GM23248 (cell line): ENCODE measurements around the gene SCCPDH. TPM values are rescaled to one million over a fixed set of nuclear protein-coding genes. Genes with fewer than 3 reads are reported as not detected.
"Not testable (repeated sequence)": the region's sequence is repeated elsewhere in the genome, so short reads cannot be mapped to it uniquely, and the experiment has no call there.

Source experiments
- DNase-seq: peaks from one replicate; pipeline ENCODE4 v3.0.0-alpha.2; 2015
- H2AFZ ChIP-seq: fragments of 200-600 bp; sonication (generic); 2 replicates; pipeline ENCODE4 v1.6.1; 2016; ENCODE audit warnings: antibody characterized with exemption
- H3F3A ChIP-seq: fragments of 200-600 bp; sonication (generic); 2 replicates; pipeline ENCODE4 v1.6.1; 2016; ENCODE audit warnings: mild to moderate bottlenecking, antibody characterized with exemption, mixed run types; ENCODE audit not compliant: insufficient read depth
- H3K27ac ChIP-seq: fragments of 200-600 bp; sonication (generic); 2 replicates; pipeline ENCODE4 v1.5.1; 2016; ENCODE audit warnings: mild to moderate bottlenecking
- H3K27me3 ChIP-seq: fragments of 200-600 bp; sonication (generic); replicated peaks from 2 replicates; pipeline ENCODE4 v1.6.1; 2016; ENCODE audit warnings: mild to moderate bottlenecking; ENCODE audit not compliant: insufficient read depth
- H3K36me3 ChIP-seq: fragments of 200-600 bp; sonication (generic); 2 replicates; pipeline ENCODE4 v1.6.1; 2016; ENCODE audit warnings: low read depth, mild to moderate bottlenecking
- H3K4me1 ChIP-seq: fragments of 200-600 bp; sonication (generic); 2 replicates; pipeline ENCODE4 v1.6.1; 2016; ENCODE audit warnings: mild to moderate bottlenecking; ENCODE audit not compliant: insufficient read depth
- H3K4me2 ChIP-seq: fragments of 200-600 bp; sonication (generic); one replicate; pipeline ENCODE4 v1.6.1; 2016; ENCODE audit warnings: mild to moderate bottlenecking; ENCODE audit not compliant: unreplicated experiment
- H3K4me3 ChIP-seq: fragments of 200-600 bp; sonication (generic); 2 replicates; pipeline ENCODE4 v1.5.1; 2016; ENCODE audit warnings: mild to moderate bottlenecking
- H3K79me2 ChIP-seq: fragments of 200-600 bp; sonication (generic); 2 replicates; pipeline ENCODE4 v1.6.1; 2016; ENCODE audit warnings: mild to moderate bottlenecking; ENCODE audit not compliant: insufficient read depth
- H3K9ac ChIP-seq: fragments of 200-600 bp; sonication (generic); 2 replicates; pipeline ENCODE4 v1.6.1; 2016; ENCODE audit warnings: mild to moderate bottlenecking
- H3K9me2 ChIP-seq: fragments of 200-600 bp; sonication (generic); 2 replicates; pipeline ENCODE4 v1.6.1; 2016; ENCODE audit warnings: mixed run types, mild to moderate bottlenecking, moderate library complexity; ENCODE audit not compliant: insufficient read depth
- H3K9me3 ChIP-seq: fragments of 200-600 bp; sonication (generic); one replicate; pipeline ENCODE4 v1.6.1; 2017; ENCODE audit warnings: low read depth
- H4K20me1 ChIP-seq: fragments of 200-600 bp; sonication (generic); 2 replicates; pipeline ENCODE4 v1.6.0; 2016; ENCODE audit not compliant: insufficient read depth
- EZH2 ChIP-seq: fragments of 200-600 bp; sonication (generic); IDR thresholded peaks from 2 replicates; pipeline ENCODE4 v1.6.1; 2018; ENCODE audit warnings: antibody characterized with exemption, mild to moderate bottlenecking; ENCODE audit not compliant: insufficient read depth, poor library complexity, severe bottlenecking
- EZH2phosphoT487 ChIP-seq: fragments of 200-600 bp; sonication (generic); IDR thresholded peaks from 2 replicates; pipeline ENCODE4 v1.6.1; 2018; ENCODE audit warnings: antibody characterized with exemption, moderate library complexity, mild to moderate bottlenecking, low read depth; ENCODE audit not compliant: insufficient read depth
- WGBS, 2 experiments: methylation state at CpG; one replicate each; pipeline ENCODE4 v1.1.6; 2015 to 2017; ENCODE audit warnings: low lambda C conversion rate in 2 of 2, low coverage in 1 of 2; ENCODE audit errors: missing lambda C conversion rate in 2 of 2; 5-methylcytosine and 5-hydroxymethylcytosine counted together
- in situ Hi-C: fragments of 300-500 bp; cut with MboI; formaldehyde crosslinking; loops from 2 replicates; pipeline ENCODE4 v1.15.0; 2020
- polyA plus RNA-seq: library from polyadenylated mRNA; unstranded; fragments of >200 nt; fragmentation: Nextera tagmentation; extraction: Ambion mirVana; gene quantifications from 2 replicates; pipeline ENCODE4 v1.2.1, GENCODE V29; 2016
- total RNA-seq: library from RNA; depleted of rRNA; stranded (reverse); fragments of >200 nt; shearing (Covaris generic); gene quantifications from 2 replicates; pipeline ENCODE4 v1.2.3, GENCODE V29; 2014

Gene SCCPDH
- total and polyA plus RNA-seq, 2 experiments from 2014 or later = 36.3 to 37.5 TPM

DNA sequence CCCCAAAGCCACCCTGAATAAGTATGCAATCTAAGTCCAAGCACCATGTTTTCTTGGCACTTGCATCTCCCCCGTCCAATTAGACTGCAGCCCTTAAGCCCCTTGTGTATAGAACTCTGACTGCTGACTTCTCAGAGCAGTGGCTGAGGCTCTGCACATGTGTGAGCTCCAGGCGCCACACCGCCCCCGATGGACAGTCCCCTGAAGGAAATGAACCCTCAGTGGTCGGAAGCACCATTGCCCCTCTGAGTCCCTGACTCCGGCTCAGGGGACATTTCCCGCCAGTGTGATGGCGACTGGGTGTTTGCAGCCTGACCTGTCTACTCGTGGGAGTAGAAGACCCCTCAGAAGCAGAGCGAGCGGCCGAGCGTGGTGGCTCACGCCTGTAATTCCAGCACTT, 37.2 kb upstream of the SCCPDH start:
- DNase-seq = no peak
- Histone ChIP-seq H3K4me3 (no peak overlapping the region), H3K9me2 (no peaks in the 10 kb centered on the region), H3K9ac (no peak overlapping the region), H3K4me2 (no peak overlapping the region), H3F3A (no peaks in the 10 kb centered on the region), H3K27me3 (no peaks in the 10 kb centered on the region), H3K4me1 (no peaks in the 10 kb centered on the region), H4K20me1 (no peaks in the 10 kb centered on the region), H3K27ac (no peak overlapping the region), H2AFZ (no peak overlapping the region), H3K79me2 (no peaks in the 10 kb centered on the region), H3K9me3 (no peaks in the 10 kb centered on the region), H3K36me3 (no peaks in the 10 kb centered on the region)
- TF ChIP-seq EZH2 = no peak
- TF ChIP-seq EZH2phosphoT487 = no peak
- WGBS, 2 experiments = 83 to 85% methylated on average over 14 of the region's 14 CpGs
- in situ Hi-C loops = no loop called here

DNA sequence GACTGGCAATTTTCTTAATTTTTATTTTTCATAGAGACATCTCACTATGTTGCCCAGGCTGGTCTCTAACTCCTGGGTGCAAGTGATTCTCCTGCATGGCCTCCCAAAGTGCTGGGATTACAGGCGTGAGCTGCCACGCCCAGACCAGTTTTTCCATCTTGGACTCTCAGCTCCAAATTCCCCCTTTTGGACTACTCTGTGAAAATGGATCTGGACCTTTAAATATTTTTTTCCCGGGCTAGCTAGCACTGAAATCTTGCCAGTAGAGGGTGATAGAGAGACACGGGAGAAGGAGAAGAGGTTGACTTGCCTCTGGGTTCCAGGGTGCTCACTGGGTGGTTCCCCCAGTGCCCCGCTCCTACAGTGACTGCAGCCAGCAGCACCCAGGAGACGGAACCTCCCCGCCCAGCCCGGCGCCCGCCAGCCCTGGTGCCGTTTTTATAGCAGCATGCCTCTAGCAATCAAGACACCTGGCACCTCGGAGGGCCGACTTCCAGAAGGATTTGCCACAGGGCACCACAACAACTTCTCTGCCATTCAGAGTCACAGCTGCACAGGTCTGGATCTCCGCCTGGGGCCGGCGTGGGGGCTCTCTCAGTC, 34.7 kb upstream of the SCCPDH start:
- no peaks in the 10 kb centered on the region for H3K4me1 ChIP-seq
- in situ Hi-C loops = no loop called here
- peak overlapping the region; percentile 48 for H3K9ac ChIP-seq

DNA sequence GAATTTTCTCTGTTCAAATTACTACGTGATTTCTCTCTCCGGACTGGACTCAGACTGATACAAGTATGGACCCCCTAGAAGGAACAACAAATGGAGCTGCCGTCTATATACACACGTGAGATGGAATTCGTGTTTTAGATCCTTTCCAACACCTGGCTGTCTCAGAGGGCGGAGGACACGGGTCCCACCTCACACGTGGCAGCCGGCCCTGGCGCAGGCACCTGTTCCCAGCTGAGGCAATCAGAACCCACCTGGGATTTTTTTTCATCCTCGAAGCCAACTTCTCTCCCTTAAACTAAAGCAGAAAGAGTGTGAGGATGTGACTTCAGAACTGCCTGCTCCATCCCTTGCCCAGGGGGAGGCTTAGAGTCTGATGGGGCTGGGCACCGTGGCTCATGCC, 34.1 kb upstream of the SCCPDH start:
- TF ChIP-seq EZH2phosphoT487 = no peak
- TF ChIP-seq EZH2 = no peak
- H4K20me1 ChIP-seq = no peaks in the 10 kb centered on the region
- no peaks in the 10 kb centered on the region for H3K9me2 ChIP-seq
- H3K9ac ChIP-seq = peak overlapping the region; percentile 48; the same call in 1 of the 2 replicates
- H3K36me3 ChIP-seq = no peaks in the 10 kb centered on the region
- no peaks in the 10 kb centered on the region for H3K27me3 ChIP-seq
- no peaks in the 10 kb centered on the region for H3K79me2 ChIP-seq
- no peaks in the 10 kb centered on the region for H3K4me1 ChIP-seq
- H3K4me2 ChIP-seq = peak overlapping the region; percentile 89
- no peak overlapping the region for H3K27ac ChIP-seq
- H3K9me3 ChIP-seq = no peaks in the 10 kb centered on the region
- DNase-seq = no peak
- in situ Hi-C loops = no loop called here
- no peaks in the 10 kb centered on the region for H3F3A ChIP-seq
- 55 to 61% methylated on average over 12 of the region's 12 CpGs for WGBS, 2 experiments
- peak overlapping the region; percentile 66 for H3K4me3 ChIP-seq
- H2AFZ ChIP-seq = peak overlapping the region; percentile 89

More for the DNA sequence above, 34.7 kb upstream of the SCCPDH start:
- peak; percentile 86 for DNase-seq
- H3K9me3 ChIP-seq = no peaks in the 10 kb centered on the region
- TF ChIP-seq EZH2 (no peak), EZH2phosphoT487 (no peak)
- peak overlapping the region; percentile 89 for H3K4me2 ChIP-seq
- WGBS, 2 experiments = 0 to 3% methylated on average over 12 to 16 of the region's 16 CpGs
- no peak overlapping the region for H3K27ac ChIP-seq
- peak overlapping the region; percentile 66 for H3K4me3 ChIP-seq
- no peaks in the 10 kb centered on the region for H3F3A ChIP-seq
- no peaks in the 10 kb centered on the region for H3K27me3 ChIP-seq
- no peaks in the 10 kb centered on the region for H3K9me2 ChIP-seq
- H3K79me2 ChIP-seq = no peaks in the 10 kb centered on the region
- H3K36me3 ChIP-seq = no peaks in the 10 kb centered on the region
- peak overlapping the region; percentile 89 for H2AFZ ChIP-seq
- H4K20me1 ChIP-seq = no peaks in the 10 kb centered on the region

DNA sequence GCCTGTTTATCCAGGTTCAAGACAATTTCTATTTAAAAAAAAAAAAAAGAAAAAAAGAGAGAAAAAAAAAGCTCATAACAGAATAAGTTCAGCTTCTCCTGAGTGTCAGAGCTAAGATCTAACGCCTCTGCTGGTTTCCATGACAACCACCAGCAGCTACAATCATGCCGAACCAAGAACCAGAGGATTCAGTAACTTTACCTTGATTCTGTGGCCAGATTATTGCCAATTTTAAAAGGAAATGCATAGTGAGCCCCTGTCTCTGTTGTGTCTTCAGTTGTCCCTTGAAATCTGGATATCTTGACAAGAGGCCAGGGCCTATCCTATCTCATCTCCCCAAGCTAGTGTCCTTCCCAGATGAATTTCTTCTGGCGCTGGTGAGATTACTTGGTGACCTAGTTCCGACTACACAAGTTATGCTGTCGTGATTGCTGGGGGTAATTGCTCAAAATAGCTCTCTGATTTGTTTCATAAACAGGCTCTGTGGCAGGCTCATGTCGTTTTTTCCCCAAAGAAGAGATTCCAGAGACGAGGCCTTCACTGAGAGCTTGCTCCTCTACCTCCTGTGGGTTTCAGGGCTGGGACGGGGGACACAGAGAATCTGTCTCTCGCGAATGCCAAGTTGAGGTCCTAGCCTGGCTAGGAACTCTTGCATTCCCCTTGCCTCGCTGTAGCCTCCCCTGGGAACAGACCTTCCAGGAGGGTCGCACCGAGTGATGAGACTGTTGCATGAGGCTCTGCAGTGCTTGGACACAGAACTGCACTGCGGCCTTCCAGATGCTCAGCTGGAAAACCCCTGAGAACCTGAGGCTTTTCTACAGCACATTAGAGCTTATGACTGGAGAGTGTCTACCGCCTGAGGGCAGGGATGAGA, 32.4 kb upstream of the SCCPDH start:
- no peak overlapping the region for H3K4me3 ChIP-seq
- H3K27ac ChIP-seq = no peak overlapping the region
- H2AFZ ChIP-seq = no peak overlapping the region
- no peaks in the 10 kb centered on the region for H3K9me3 ChIP-seq
- H3K9me2 ChIP-seq = no peaks in the 10 kb centered on the region
- H3K9ac ChIP-seq = no peak overlapping the region
- peak; percentile 32 for DNase-seq
- in situ Hi-C loops = no loop called here
- 44 to 45% methylated on average over 15 of the region's 15 CpGs for WGBS, 2 experiments
- H3K36me3 ChIP-seq = no peaks in the 10 kb centered on the region
- no peaks in the 10 kb centered on the region for H3K27me3 ChIP-seq
- H3K79me2 ChIP-seq = no peaks in the 10 kb centered on the region
- H3F3A ChIP-seq = no peaks in the 10 kb centered on the region
- H3K4me2 ChIP-seq = no peak overlapping the region
- no peaks in the 10 kb centered on the region for H3K4me1 ChIP-seq
- no peaks in the 10 kb centered on the region for H4K20me1 ChIP-seq
- TF ChIP-seq EZH2 (no peak), EZH2phosphoT487 (no peak)

DNA sequence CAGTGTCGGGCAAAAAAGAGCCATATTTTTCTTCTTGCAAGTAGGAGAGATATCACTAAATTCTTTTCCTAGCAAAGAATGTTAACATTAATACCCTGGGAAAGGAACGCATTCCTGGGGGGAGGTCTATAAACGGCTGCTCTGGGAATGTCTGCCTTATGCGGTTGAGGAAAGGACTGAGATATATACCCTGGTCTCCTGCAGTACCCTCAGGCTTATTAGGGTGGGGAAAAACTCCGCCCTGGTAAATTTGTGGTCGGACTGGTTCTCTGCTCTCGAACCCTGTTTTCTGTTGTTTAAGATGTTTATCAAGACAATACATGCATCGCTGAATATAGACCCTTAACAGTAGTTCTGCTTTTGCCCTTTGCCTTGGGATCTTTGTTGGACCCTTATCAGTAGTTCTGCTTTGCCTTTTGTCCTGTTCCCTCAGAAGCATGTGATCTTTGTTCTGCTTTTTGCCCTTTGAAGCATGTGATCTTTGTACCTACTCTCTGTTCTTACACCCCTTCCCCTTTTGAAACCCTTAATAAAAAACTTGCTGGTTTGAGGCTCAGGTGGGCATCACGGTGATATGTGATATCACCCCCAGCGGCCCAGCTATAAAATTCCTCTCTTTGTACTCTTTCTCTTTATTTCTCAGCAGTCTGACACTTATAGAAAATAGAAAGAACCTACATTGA, 29.9 kb upstream of the SCCPDH start:
- H3K27me3 ChIP-seq, H3K9me3 ChIP-seq, H3K36me3 ChIP-seq, H3K79me2 ChIP-seq, H3K9ac ChIP-seq, H3K27ac ChIP-seq, H3K4me2 ChIP-seq, H2AFZ ChIP-seq, H4K20me1 ChIP-seq, H3K4me1 ChIP-seq, H3K4me3 ChIP-seq, in situ Hi-C loops, DNase-seq, H3K9me2 ChIP-seq, H3F3A ChIP-seq: not testable (repeated sequence)
- 82 to 86% methylated on average over 10 of the region's 10 CpGs for WGBS, 2 experiments
